MCF 10A (cell line): ENCODE data around the gene RAB3GAP2. TPM values are rescaled to one million over a fixed set of nuclear protein-coding genes. Genes with fewer than 3 reads are reported as not detected.

Experiments used
- BruUV-seq: library from RNA; stranded (reverse); fragments of 400-500 nt; replicated peaks from 2 replicates; lab custom pipeline; 2021; lab: Mats Ljungman, UMichigan
- CTCF ChIA-PET: fragments of 300-600 bp; sonication (Branson Sonifier 250); formaldehyde crosslinking; extraction: SDS; loops from one replicate; lab custom pipeline; 2021; ENCODE audit warnings: antibody characterized with exemption, inconsistent platforms; lab: Yijun Ruan, JAX
- POLR2A ChIA-PET: fragments of 300-600, 350-650 bp; sonication (Branson Sonifier 250); formaldehyde crosslinking; extraction: SDS; loops from one replicate; lab custom pipeline; 2020; ENCODE audit warnings: antibody characterized with exemption, inconsistent platforms; lab: Yijun Ruan, JAX
- DNase-seq: peaks from one replicate; pipeline ENCODE4 v3.0.0-alpha.2; 2018; ENCODE audit not compliant: unreplicated experiment
- H3K27ac Mint-ChIP-seq: one replicate; pipeline ENCODE4 v1.8.0; 2022; ENCODE audit warnings: mild to moderate bottlenecking, low read depth, mixed read lengths; ENCODE audit not compliant: unreplicated experiment
- H3K27me3 Mint-ChIP-seq: one replicate; pipeline ENCODE4 v1.8.0; 2022; ENCODE audit warnings: mixed read lengths; ENCODE audit not compliant: insufficient read depth, unreplicated experiment
- H3K36me3 Mint-ChIP-seq: one replicate; pipeline ENCODE4 v1.8.0; 2022; ENCODE audit warnings: mild to moderate bottlenecking, moderate library complexity, mixed read lengths; ENCODE audit not compliant: insufficient read depth, unreplicated experiment
- H3K4me1 Mint-ChIP-seq: one replicate; pipeline ENCODE4 v1.8.0; 2022; ENCODE audit warnings: mixed read lengths; ENCODE audit not compliant: insufficient read depth, unreplicated experiment
- H3K4me3 Mint-ChIP-seq: one replicate; pipeline ENCODE4 v1.8.0; 2022; ENCODE audit warnings: mild to moderate bottlenecking, moderate library complexity, mixed read lengths; ENCODE audit not compliant: unreplicated experiment
- H3K9me3 Mint-ChIP-seq: one replicate; pipeline ENCODE4 v1.8.0; 2022; ENCODE audit warnings: mixed read lengths; ENCODE audit not compliant: unreplicated experiment
- intact Hi-C: fragments of 100-400 bp; cut with micrococcal nuclease; formaldehyde crosslinking; loops from 2 replicates; pipeline ENCODE4 v1.14.1; 2022
- total RNA-seq: library from RNA; stranded (reverse); gene quantifications from 2 replicates; pipeline ENCODE4 v1.2.3, GENCODE V29; 2022
- TF ChIP-seq, protein P1 (sequence below): fragments of 200-600 bp; IDR thresholded peaks from one replicate; pipeline ENCODE4 v1.8.0; 2022; ENCODE audit warnings: antibody characterized with exemption, mild to moderate bottlenecking; ENCODE audit not compliant: unreplicated experiment

Gene RAB3GAP2
- total RNA-seq, 1 experiment from 2014 or later = 93.3 TPM

DNA sequence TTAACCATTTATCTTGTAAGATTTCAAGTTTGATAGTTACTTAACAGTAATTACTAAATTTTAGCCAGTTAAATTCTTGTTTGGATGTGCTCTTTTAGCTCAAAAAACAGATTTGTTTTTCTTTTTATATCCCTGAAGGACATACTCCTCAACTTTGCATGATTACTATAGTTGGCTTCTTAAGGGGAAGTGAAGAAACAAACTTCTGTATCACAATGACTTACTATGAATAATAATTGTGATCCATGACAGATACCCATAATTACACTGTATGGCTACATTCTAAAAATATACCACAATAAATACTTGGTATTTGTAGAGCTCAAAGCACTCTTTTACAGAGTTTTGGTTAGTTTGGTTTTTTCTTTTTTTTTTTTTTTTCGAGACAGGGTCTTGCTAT is 122.5 kb downstream of the RAB3GAP2 start:
- CTCF ChIA-PET = interaction anchor here (0.8 to 1.2 kb wide), 3 partner anchors 9 to 1690 kb away, joined by 4 to 6 read pairs (median 4); no protein-coding TSS in a partner anchor
- TF ChIP-seq, protein P1, sequence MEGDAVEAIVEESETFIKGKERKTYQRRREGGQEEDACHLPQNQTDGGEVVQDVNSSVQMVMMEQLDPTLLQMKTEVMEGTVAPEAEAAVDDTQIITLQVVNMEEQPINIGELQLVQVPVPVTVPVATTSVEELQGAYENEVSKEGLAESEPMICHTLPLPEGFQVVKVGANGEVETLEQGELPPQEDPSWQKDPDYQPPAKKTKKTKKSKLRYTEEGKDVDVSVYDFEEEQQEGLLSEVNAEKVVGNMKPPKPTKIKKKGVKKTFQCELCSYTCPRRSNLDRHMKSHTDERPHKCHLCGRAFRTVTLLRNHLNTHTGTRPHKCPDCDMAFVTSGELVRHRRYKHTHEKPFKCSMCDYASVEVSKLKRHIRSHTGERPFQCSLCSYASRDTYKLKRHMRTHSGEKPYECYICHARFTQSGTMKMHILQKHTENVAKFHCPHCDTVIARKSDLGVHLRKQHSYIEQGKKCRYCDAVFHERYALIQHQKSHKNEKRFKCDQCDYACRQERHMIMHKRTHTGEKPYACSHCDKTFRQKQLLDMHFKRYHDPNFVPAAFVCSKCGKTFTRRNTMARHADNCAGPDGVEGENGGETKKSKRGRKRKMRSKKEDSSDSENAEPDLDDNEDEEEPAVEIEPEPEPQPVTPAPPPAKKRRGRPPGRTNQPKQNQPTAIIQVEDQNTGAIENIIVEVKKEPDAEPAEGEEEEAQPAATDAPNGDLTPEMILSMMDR = no peak

DNA sequence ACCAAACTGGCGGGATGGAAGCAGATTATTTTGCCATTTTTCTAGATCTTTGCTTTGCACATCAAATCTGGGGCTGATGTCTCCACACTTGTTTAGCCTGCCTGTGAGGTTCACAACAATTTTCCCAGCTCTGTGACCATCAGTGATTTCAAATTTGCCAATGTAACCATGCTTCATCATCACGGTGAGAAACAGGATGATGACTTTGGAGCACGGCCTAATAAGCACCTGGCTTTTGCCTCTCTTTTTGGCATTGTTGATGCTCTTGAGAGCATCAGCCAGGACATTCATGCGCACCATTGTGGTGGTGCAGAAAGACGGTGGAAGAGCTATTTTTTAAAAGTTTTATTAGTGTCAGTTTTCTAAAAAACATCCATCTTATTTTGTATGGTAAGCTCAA is 128.2 kb downstream of the RAB3GAP2 start:
- intact Hi-C loops = no loop called here
- H3K27me3 Mint-ChIP-seq = no peaks in the 10 kb centered on the region
- DNase-seq = no peak
- TF ChIP-seq, protein P1 = no peak
- H3K27ac Mint-ChIP-seq = peak overlapping the region; percentile 44
- POLR2A ChIA-PET = interaction anchor here (0.6 to 1.4 kb wide), 4 partner anchors 10 to 1071 kb away, joined by 3 to 8 read pairs (median 3); no protein-coding TSS in a partner anchor
- H3K36me3 Mint-ChIP-seq = peaks cover 96% of the 10 kb centered on the region
- CTCF ChIA-PET = interaction anchor here (0.6 to 2.3 kb wide), 7 partner anchors 10 to 159 kb away, joined by 3 to 10 read pairs (median 4); no protein-coding TSS in a partner anchor
- no peaks in the 10 kb centered on the region for H3K9me3 Mint-ChIP-seq
- no peaks in the 10 kb centered on the region for H3K4me1 Mint-ChIP-seq
- BruUV-seq = no TSS peak
- H3K4me3 Mint-ChIP-seq = no peak overlapping the region

More for the DNA sequence above, 122.5 kb downstream of the RAB3GAP2 start:
- no peaks in the 10 kb centered on the region for H3K9me3 Mint-ChIP-seq
- intact Hi-C loops = no loop called here
- no peak overlapping the region for H3K27ac Mint-ChIP-seq
- DNase-seq = no peak
- peaks cover 94% of the 10 kb centered on the region for H3K36me3 Mint-ChIP-seq
- H3K27me3 Mint-ChIP-seq = no peaks in the 10 kb centered on the region
- H3K4me1 Mint-ChIP-seq = no peaks in the 10 kb centered on the region
- POLR2A ChIA-PET = interaction anchor here (0.6 to 1.7 kb wide), 4 partner anchors 8 to 150 kb away, joined by 3 to 5 read pairs (median 4); no protein-coding TSS in a partner anchor
- no peak overlapping the region for H3K4me3 Mint-ChIP-seq
- BruUV-seq = no TSS peak

DNA sequence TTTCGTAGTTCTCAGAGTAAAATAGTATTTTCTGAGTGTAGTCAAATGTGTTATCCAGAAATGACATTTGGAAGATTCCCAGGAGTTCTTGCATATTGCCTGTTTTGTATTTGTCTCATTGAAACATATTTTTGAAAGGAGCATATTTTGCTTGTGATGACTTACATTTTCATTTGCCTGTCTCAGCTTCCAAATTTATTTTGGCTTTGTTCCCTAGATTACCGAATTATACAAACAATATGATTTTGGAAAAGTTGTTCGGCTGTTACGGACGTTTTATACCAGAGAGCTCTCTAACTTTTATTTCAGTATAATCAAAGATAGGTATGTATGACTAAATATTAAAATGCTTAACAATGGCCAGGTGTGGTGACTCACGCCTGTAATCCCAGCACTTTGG is 132.3 kb downstream of the RAB3GAP2 start:
- CTCF ChIA-PET = no interaction called here
- no TSS peak for BruUV-seq
- no peak for DNase-seq
- intact Hi-C loops = no loop called here
- TF ChIP-seq, protein P1 = no peak
- Mint-ChIP-seq H3K4me1 (no peaks in the 10 kb centered on the region), H3K36me3 (peaks cover 99% of the 10 kb centered on the region), H3K4me3 (no peak overlapping the region), H3K27ac (no peak overlapping the region), H3K27me3 (no peaks in the 10 kb centered on the region), H3K9me3 (no peaks in the 10 kb centered on the region)
- POLR2A ChIA-PET = interaction anchor here (1.4 kb wide), 1 partner anchor 22 kb away, joined by 6 read pairs; no protein-coding TSS in a partner anchor

DNA sequence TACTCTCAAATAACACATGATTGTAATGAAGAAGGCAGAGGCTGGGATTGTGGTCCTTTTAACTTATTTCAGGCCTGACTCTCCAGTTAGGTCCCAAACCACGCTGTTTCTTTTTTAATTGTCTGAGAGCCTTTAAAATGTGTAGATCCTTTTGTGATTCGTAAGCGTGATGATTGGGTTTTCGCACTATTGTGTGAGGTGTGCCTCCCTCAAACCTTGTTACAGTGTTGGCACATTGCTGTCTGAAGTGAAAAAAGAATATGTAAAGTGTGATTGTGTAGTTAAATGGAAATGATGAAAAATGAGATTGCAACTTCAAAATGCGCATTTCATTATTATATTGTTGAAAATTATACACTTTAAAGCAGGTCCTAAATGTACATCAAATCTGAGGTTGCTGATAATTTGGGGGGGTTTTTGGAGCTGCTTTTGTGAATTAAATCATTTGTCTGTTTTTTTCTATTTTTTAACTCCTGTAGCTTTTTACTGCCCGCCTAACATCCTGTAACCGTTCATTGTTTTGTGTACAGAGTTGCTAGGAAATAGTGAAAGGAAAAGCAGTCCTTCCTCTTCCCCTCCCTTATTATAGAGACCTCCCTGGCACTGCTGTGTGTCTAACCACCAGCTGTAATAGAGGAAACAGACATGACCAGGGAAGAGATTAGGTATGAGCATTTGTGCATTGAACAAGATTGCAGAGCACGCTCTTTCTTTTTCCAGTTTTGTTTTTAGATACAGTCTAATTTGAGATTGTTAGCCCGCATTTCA is 135.1 kb downstream of the RAB3GAP2 start:
- intact Hi-C loops = no loop called here
- ChIA-PET CTCF (interaction anchor here (0.7 to 1.4 kb wide), 5 partner anchors 10 to 24 kb away, joined by 3 to 9 read pairs (median 4); no protein-coding TSS in a partner anchor), POLR2A (no interaction called here)
- no peak overlapping the region for H3K4me3 Mint-ChIP-seq
- H3K4me1 Mint-ChIP-seq = no peaks in the 10 kb centered on the region
- H3K36me3 Mint-ChIP-seq = peaks cover 99% of the 10 kb centered on the region
- peak overlapping the region; percentile 49 for H3K27ac Mint-ChIP-seq
- H3K9me3 Mint-ChIP-seq = no peaks in the 10 kb centered on the region
- DNase-seq = no peak
- TF ChIP-seq, protein P1 = no peak
- BruUV-seq = no TSS peak
- no peaks in the 10 kb centered on the region for H3K27me3 Mint-ChIP-seq
